ENCODE measurements around the gene FDXR. TPM values are rescaled to one million over a fixed set of nuclear protein-coding genes. Genes with fewer than 3 reads are reported as not detected.

The FDXR gene
- total and polyA plus RNA-seq, 2 donors (not counting 3 experiments of a cell fraction or from before 2014, with no cell fraction given) = 19.7 to 33.4 TPM

DNA sequence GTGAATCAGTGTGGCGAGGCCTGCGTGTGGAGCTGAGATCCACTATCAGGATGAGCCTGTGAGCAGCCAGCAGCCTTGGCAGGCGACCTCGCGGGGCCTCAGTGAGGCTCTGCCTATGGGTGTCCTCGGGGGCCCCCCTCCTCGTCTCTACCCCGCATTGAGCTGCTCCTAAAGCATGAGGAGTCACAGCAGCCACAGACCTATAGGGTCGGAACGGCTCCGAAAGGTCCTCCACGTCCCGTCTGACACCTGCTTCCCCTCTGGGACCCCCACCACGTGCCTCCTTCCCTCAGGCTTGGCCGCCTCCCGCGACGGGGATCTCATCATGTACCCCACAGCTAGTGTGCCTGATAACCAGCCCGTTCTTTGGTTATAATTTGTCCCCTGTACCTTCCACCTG, 41.9 kb downstream of the FDXR start:
- no peaks in the 10 kb centered on the region for H3K9me1 ChIP-seq (replicated peaks; ENCODE audit: control insufficient read depth, extremely low read depth, insufficient read depth, low read length)
- dilution Hi-C loops (cut with MboI; ENCODE audit: extremely low pct_ligation_motif_present, low sequenced_read_pairs) (no loop called here), intact Hi-C loops (cut with micrococcal nuclease) (no loop called here)
- TF ChIP-seq GATA2 (IDR thresholded peaks at IDR 0.05; ENCODE audit: insufficient read depth, insufficient read length, low read depth, low read length) (no peak), POLR2A (IDR thresholded peaks at IDR 0.05; ENCODE audit: low read depth, low read length) (no peak), FOS (IDR thresholded peaks at IDR 0.05; ENCODE audit: borderline replicate concordance, insufficient read depth, low read length) (no peak), MYC (IDR thresholded peaks at IDR 0.05; ENCODE audit: low read depth, low read length) (no peak), POLR2AphosphoS5 (IDR thresholded peaks at IDR 0.05; ENCODE audit: insufficient read depth, low read depth, low read length) (no peak), JUN (IDR thresholded peaks at IDR 0.05; ENCODE audit: borderline replicate concordance, insufficient read depth, insufficient read length, low read depth) (no peak), EZH2 (IDR thresholded peaks at IDR 0.05; ENCODE audit: borderline replicate concordance, low read depth, low read length, severe bottlenecking) (no peak)
- TF ChIP-seq, protein P1, sequence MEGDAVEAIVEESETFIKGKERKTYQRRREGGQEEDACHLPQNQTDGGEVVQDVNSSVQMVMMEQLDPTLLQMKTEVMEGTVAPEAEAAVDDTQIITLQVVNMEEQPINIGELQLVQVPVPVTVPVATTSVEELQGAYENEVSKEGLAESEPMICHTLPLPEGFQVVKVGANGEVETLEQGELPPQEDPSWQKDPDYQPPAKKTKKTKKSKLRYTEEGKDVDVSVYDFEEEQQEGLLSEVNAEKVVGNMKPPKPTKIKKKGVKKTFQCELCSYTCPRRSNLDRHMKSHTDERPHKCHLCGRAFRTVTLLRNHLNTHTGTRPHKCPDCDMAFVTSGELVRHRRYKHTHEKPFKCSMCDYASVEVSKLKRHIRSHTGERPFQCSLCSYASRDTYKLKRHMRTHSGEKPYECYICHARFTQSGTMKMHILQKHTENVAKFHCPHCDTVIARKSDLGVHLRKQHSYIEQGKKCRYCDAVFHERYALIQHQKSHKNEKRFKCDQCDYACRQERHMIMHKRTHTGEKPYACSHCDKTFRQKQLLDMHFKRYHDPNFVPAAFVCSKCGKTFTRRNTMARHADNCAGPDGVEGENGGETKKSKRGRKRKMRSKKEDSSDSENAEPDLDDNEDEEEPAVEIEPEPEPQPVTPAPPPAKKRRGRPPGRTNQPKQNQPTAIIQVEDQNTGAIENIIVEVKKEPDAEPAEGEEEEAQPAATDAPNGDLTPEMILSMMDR (IDR thresholded peaks at IDR 0.05; ENCODE audit: extremely low read depth in 1 of 2, insufficient read depth in 1 of 2, low read depth in 1 of 2, low read length in 2 of 2) = no peak
- TF ChIP-seq, protein P2, sequence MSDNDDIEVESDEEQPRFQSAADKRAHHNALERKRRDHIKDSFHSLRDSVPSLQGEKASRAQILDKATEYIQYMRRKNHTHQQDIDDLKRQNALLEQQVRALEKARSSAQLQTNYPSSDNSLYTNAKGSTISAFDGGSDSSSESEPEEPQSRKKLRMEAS (IDR thresholded peaks at IDR 0.05; ENCODE audit: insufficient read depth, insufficient read length) = no peak
- DNase-seq (ENCODE audit: low read depth, low spot score) (no peak), FAIRE-seq (no peak)
- H3K9ac ChIP-seq (replicated peaks; ENCODE audit: extremely low read depth, insufficient read depth, low read length) = no peak overlapping the region
- H3K9me3 ChIP-seq (replicated peaks; ENCODE audit: control insufficient read depth, insufficient read depth, low read length) = no peaks in the 10 kb centered on the region
- H4K20me1 ChIP-seq (replicated peaks; ENCODE audit: control insufficient read depth, extremely low read depth, insufficient read depth, low read length) = no peaks in the 10 kb centered on the region
- ChIA-PET CTCF (no interaction called here), POLR2A (no interaction called here)
- no peak overlapping the region for H3K27ac ChIP-seq (ENCODE audit: insufficient read depth, low read depth, low read length)
- no peak overlapping the region for H3K4me2 ChIP-seq (ENCODE audit: insufficient read depth, low read length)
- no peak overlapping the region for H3K4me3 ChIP-seq (replicated peaks in 1 of 3; ENCODE audit: insufficient read depth in 1 of 3, low read depth in 1 of 3, low read length in 3 of 3)
- no peaks in the 10 kb centered on the region for H3K79me2 ChIP-seq (ENCODE audit: control insufficient read depth, insufficient read depth, low read length)
- H3K36me3 ChIP-seq (ENCODE audit: control insufficient read depth in 2 of 2, extremely low read depth in 1 of 2, insufficient read depth in 2 of 2, low read length in 2 of 2) = no peaks in the 10 kb centered on the region
- no TSS peak for BruUV-seq (replicated peaks)
- no peak overlapping the region for H2AFZ ChIP-seq (ENCODE audit: low read depth, low read length)
- no peaks in the 10 kb centered on the region for H3K27me3 ChIP-seq (ENCODE audit: control insufficient read depth in 2 of 2, insufficient read depth in 2 of 2, low read length in 2 of 2)
- H3K4me1 ChIP-seq (ENCODE audit: control insufficient read depth, extremely low read depth, insufficient read depth, low read length) = peaks cover 6% of the 10 kb centered on the region

All from endothelial cell of umbilical vein (primary cell).